ENCODE measurements around the gene UNC80. TPM values are rescaled to one million over a fixed set of nuclear protein-coding genes. Genes with fewer than 3 reads are reported as not detected.
A peak's percentile ranks its signal among the peaks of the same experiment; 100 is the strongest.

The UNC80 gene
- total RNA-seq, 4 donors from 2014 or later: under 0.01 to 0.67 (median 0.06) TPM

DNA sequence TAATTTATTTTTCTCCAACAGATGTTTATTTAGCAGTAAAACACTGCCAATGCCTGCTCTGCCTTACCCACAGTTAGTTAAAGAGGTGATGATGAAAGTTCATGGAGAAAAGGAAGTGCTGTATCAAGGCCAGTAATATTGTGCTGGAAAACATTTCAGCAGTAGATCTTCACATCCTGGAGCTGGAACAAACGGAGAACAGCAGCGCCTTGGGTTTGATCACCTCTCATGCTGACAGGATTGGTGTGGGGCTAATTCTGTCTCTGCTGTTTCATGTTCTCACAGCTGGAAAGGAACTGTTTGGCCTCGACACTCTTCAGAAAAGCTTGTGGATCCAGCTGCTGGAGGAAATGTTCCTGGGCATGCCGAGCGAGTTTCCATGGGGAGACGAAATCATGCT lies 169.3 kb downstream of the UNC80 start:
- Histone ChIP-seq H3K27me3 (no peaks in the 10 kb centered on the region), H3K4me3 (no peak overlapping the region), H3K9me3 (no peaks in the 10 kb centered on the region), H3K4me1 (peaks cover 0 to 33% (median 0%) of the 10 kb centered on the region in 3 donors), H3K36me3 (no peaks in the 10 kb centered on the region), H3K27ac (peak overlapping the region in 1 of 4 donors; percentile 25)
- TF ChIP-seq, protein P1, sequence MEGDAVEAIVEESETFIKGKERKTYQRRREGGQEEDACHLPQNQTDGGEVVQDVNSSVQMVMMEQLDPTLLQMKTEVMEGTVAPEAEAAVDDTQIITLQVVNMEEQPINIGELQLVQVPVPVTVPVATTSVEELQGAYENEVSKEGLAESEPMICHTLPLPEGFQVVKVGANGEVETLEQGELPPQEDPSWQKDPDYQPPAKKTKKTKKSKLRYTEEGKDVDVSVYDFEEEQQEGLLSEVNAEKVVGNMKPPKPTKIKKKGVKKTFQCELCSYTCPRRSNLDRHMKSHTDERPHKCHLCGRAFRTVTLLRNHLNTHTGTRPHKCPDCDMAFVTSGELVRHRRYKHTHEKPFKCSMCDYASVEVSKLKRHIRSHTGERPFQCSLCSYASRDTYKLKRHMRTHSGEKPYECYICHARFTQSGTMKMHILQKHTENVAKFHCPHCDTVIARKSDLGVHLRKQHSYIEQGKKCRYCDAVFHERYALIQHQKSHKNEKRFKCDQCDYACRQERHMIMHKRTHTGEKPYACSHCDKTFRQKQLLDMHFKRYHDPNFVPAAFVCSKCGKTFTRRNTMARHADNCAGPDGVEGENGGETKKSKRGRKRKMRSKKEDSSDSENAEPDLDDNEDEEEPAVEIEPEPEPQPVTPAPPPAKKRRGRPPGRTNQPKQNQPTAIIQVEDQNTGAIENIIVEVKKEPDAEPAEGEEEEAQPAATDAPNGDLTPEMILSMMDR (IDR thresholded peaks at IDR 0.05): no peak
- TF ChIP-seq POLR2A (IDR thresholded peaks at IDR 0.05) (no peak), POLR2AphosphoS5 (IDR thresholded peaks at IDR 0.05) (no peak), EP300 (IDR thresholded peaks at IDR 0.05) (no peak)
- ATAC-seq: no peak
- WGBS, 2 donors (ENCODE audit: low coverage in 1 of 2): 28 to 35% methylated on average over 3 to 6 of the region's 6 CpGs

GRCh38 chr2:209942426-209942825 lies 170.8 kb downstream of the UNC80 start:
- H3K4me3 ChIP-seq: no peak overlapping the region
- no peaks in the 10 kb centered on the region for H3K36me3 ChIP-seq
- TF ChIP-seq POLR2A (IDR thresholded peaks at IDR 0.05): no peak
- no peak for TF ChIP-seq EP300 (IDR thresholded peaks at IDR 0.05)
- TF ChIP-seq POLR2AphosphoS5 (IDR thresholded peaks at IDR 0.05): no peak
- TF ChIP-seq, protein P1 (IDR thresholded peaks at IDR 0.05): no peak
- no peak overlapping the region for H3K27ac ChIP-seq
- 62 to 95% methylated on average over 2 of the region's 2 CpGs for WGBS, 2 donors (ENCODE audit: low coverage in 1 of 2)
- ATAC-seq: no peak
- no peaks in the 10 kb centered on the region for H3K27me3 ChIP-seq
- H3K9me3 ChIP-seq: no peaks in the 10 kb centered on the region
- peaks cover 0 to 33% (median 0%) of the 10 kb centered on the region in 3 donors for H3K4me1 ChIP-seq

GRCh38 chr2:209942936-209943605 lies 171.4 kb downstream of the UNC80 start:
- Histone ChIP-seq H3K27ac (no peak overlapping the region), H3K36me3 (no peaks in the 10 kb centered on the region), H3K9me3 (no peaks in the 10 kb centered on the region), H3K4me3 (no peak overlapping the region), H3K4me1 (peaks cover 0 to 33% (median 0%) of the 10 kb centered on the region in 3 donors), H3K27me3 (no peaks in the 10 kb centered on the region)
- 23 to 28% methylated on average over 5 of the region's 5 CpGs for WGBS, 2 donors (ENCODE audit: low coverage in 1 of 2)
- no peak for ATAC-seq
- TF ChIP-seq POLR2A (IDR thresholded peaks at IDR 0.05) (no peak), POLR2AphosphoS5 (IDR thresholded peaks at IDR 0.05) (peak; percentile 15), EP300 (IDR thresholded peaks at IDR 0.05) (no peak)
- TF ChIP-seq, protein P1 (IDR thresholded peaks at IDR 0.05): no peak

GRCh38 chr2:209943776-209944175 lies 172.1 kb downstream of the UNC80 start:
- H3K4me1 ChIP-seq: peaks cover 0 to 33% (median 0%) of the 10 kb centered on the region in 3 donors
- no peaks in the 10 kb centered on the region for H3K27me3 ChIP-seq
- no peak overlapping the region for H3K27ac ChIP-seq
- ATAC-seq: no peak
- H3K36me3 ChIP-seq: no peaks in the 10 kb centered on the region
- TF ChIP-seq EP300 (IDR thresholded peaks at IDR 0.05) (no peak), POLR2A (IDR thresholded peaks at IDR 0.05) (no peak), POLR2AphosphoS5 (IDR thresholded peaks at IDR 0.05) (no peak)
- TF ChIP-seq, protein P1 (IDR thresholded peaks at IDR 0.05): no peak
- no peak overlapping the region for H3K4me3 ChIP-seq
- no peaks in the 10 kb centered on the region for H3K9me3 ChIP-seq

DNA sequence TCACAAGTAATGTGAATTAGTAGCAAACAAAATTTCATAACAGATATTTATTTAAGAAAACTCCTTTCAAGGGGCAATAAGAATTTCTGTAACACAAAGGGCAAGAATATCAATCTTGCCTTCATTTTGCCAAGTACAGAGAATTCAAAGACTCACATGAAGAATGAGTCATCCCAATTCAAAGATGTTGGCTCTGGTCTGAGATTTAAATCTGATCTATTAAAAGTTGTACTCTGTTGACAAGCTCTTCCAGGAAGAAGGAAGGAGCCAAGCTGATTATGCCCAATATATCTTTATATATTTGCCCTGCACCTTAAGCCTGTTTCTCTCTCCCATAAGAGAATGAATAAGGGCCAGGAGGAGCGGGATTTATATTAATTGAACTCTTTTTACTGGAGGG lies 174.9 kb downstream of the UNC80 start:
- no peak for ATAC-seq
- TF ChIP-seq POLR2A (IDR thresholded peaks at IDR 0.05) (no peak), EP300 (IDR thresholded peaks at IDR 0.05) (no peak), POLR2AphosphoS5 (IDR thresholded peaks at IDR 0.05) (no peak)
- TF ChIP-seq, protein P1 (IDR thresholded peaks at IDR 0.05): no peak
- no peaks in the 10 kb centered on the region for H3K36me3 ChIP-seq
- H3K4me1 ChIP-seq: peaks cover 0 to 20% (median 0%) of the 10 kb centered on the region in 3 donors
- H3K4me3 ChIP-seq: no peak overlapping the region
- H3K9me3 ChIP-seq: no peaks in the 10 kb centered on the region
- 100% methylated on average over 1 of the region's 1 CpG; no CpG with 5 or more reads in 1 of the 2 donors for WGBS, 2 donors (ENCODE audit: low coverage in 1 of 2)
- H3K27me3 ChIP-seq: no peaks in the 10 kb centered on the region
- H3K27ac ChIP-seq: no peak overlapping the region

Data from gastroesophageal sphincter (tissue), 4 donors.